Chondrocyte (in vitro differentiated cells): Measurements from ENCODE around the gene STK16. TPM values are rescaled to one million over a fixed set of nuclear protein-coding genes. Genes with fewer than 3 reads are reported as not detected.

ENCODE experiments used
- DNase-seq: peaks from one replicate; pipeline ENCODE4 v3.0.0; 2021; ENCODE audit warnings: mixed read lengths, low spot score
- H3K27ac Mint-ChIP-seq: one replicate; pipeline ENCODE4 v1.8.0; 2021; ENCODE audit warnings: mild to moderate bottlenecking, moderate library complexity, mixed read lengths; ENCODE audit not compliant: unreplicated experiment
- H3K27me3 Mint-ChIP-seq: 2 replicates; pipeline ENCODE4 v1.8.0; 2021; ENCODE audit warnings: low read depth, mixed read lengths
- H3K36me3 Mint-ChIP-seq: 2 replicates; pipeline ENCODE4 v1.8.0; 2021; ENCODE audit warnings: low read depth, mixed read lengths
- H3K4me1 Mint-ChIP-seq: 2 replicates; pipeline ENCODE4 v1.8.0; 2021; ENCODE audit warnings: low read depth, mild to moderate bottlenecking, mixed read lengths
- H3K4me3 Mint-ChIP-seq: one replicate; pipeline ENCODE4 v1.8.0; 2021; ENCODE audit warnings: mild to moderate bottlenecking, moderate library complexity, mixed read lengths; ENCODE audit not compliant: unreplicated experiment
- H3K9me3 Mint-ChIP-seq: 2 replicates; pipeline ENCODE4 v1.8.0; 2021; ENCODE audit warnings: low read depth, mixed read lengths
- total RNA-seq: library from RNA; stranded (reverse); gene quantifications from 3 replicates; pipeline ENCODE4 v1.2.1, GENCODE V29; 2021
- TF ChIP-seq, protein P1 (sequence below): fragments of 200-600 bp; sonication (generic); IDR thresholded peaks from 2 replicates; pipeline ENCODE4 v1.5.0; 2021; ENCODE audit warnings: antibody characterized with exemption, mild to moderate bottlenecking, moderate library complexity

Gene STK16
- total RNA-seq, 1 donor from 2014 or later = 24.4 TPM

DNA sequence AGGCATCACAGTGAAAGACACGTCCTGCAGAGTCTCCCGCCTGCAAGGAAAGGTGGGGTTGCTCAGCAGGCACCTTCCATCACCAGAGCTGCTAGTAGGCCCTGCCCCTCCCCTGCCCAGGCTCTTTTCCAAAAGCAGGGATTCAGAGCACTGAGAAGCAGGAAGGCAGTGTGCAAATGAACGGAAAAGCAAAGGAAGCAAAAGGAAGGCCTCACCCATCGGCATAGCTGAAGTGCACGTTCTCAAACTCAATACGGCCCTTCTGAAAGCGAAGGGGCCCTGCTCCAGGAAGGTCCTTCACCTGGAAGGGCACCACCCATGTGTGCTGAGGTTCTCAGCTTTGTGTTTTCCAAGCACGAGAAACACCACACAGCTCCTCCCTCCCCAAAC lies 32.3 kb upstream of the STK16 start:
- H3K4me1 Mint-ChIP-seq = peaks cover 23% of the 10 kb centered on the region
- H3K36me3 Mint-ChIP-seq = peaks cover 17% of the 10 kb centered on the region
- H3K27me3 Mint-ChIP-seq = no peaks in the 10 kb centered on the region
- no peak overlapping the region for H3K27ac Mint-ChIP-seq
- TF ChIP-seq, protein P1, sequence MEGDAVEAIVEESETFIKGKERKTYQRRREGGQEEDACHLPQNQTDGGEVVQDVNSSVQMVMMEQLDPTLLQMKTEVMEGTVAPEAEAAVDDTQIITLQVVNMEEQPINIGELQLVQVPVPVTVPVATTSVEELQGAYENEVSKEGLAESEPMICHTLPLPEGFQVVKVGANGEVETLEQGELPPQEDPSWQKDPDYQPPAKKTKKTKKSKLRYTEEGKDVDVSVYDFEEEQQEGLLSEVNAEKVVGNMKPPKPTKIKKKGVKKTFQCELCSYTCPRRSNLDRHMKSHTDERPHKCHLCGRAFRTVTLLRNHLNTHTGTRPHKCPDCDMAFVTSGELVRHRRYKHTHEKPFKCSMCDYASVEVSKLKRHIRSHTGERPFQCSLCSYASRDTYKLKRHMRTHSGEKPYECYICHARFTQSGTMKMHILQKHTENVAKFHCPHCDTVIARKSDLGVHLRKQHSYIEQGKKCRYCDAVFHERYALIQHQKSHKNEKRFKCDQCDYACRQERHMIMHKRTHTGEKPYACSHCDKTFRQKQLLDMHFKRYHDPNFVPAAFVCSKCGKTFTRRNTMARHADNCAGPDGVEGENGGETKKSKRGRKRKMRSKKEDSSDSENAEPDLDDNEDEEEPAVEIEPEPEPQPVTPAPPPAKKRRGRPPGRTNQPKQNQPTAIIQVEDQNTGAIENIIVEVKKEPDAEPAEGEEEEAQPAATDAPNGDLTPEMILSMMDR = no peak
- H3K4me3 Mint-ChIP-seq = no peak overlapping the region
- DNase-seq = no peak
- H3K9me3 Mint-ChIP-seq = no peaks in the 10 kb centered on the region

DNA sequence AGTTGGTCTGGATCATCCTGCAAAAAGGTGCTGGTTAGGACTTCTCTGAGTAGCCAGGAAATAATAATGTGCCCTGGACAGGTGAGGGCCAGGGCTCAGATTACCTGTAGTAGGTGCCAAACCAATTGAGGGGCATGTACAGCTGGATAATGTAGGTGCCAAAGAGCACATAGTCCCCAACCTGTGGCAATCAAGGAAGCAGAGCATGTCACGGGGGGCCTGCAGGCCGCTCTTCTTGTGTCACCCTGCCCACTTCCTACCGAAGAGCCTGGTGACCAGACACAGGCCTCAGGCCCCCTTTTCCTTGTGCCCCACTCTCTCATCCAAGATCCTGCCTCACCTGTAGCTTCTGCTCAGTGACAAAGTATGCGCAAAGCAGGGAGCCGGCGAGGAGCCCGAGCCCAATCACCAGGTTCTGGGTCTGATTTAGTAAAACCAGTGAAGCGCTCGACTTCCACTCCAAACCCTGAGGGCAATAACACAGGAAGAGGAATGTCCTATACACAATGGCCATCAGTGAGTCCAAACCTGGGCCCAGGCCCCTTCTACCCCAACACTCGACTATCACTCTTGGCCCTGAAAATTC lies 31.7 kb upstream of the STK16 start:
- no peaks in the 10 kb centered on the region for H3K27me3 Mint-ChIP-seq
- H3K9me3 Mint-ChIP-seq = no peaks in the 10 kb centered on the region
- H3K36me3 Mint-ChIP-seq = peaks cover 17% of the 10 kb centered on the region
- TF ChIP-seq, protein P1 = no peak
- H3K4me3 Mint-ChIP-seq = no peak overlapping the region
- DNase-seq = no peak
- peaks cover 18% of the 10 kb centered on the region for H3K4me1 Mint-ChIP-seq
- no peak overlapping the region for H3K27ac Mint-ChIP-seq

DNA sequence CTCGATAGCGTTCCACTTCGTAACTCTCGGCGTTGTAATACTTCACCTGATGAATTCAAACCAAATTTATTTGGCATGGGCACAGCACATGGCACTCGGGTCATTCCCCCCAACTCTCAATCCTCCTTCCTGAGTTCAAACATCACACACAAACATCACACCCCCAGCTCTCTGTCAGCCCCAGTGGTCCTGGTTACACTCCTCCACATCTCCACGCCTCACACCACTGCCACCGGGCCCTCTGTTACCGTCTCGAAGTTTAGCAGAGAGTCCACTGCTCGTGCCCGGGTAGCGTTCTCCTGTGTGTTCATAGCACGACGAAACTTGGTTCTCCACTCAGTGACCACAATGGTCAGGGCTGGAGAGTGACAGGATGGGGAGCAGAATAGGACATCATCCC lies 31.1 kb upstream of the STK16 start:
- TF ChIP-seq, protein P1 = no peak
- H3K36me3 Mint-ChIP-seq = peaks cover 17% of the 10 kb centered on the region
- H3K27ac Mint-ChIP-seq = no peak overlapping the region
- no peaks in the 10 kb centered on the region for H3K27me3 Mint-ChIP-seq
- peaks cover 17% of the 10 kb centered on the region for H3K4me1 Mint-ChIP-seq
- H3K9me3 Mint-ChIP-seq = no peaks in the 10 kb centered on the region
- no peak for DNase-seq
- H3K4me3 Mint-ChIP-seq = no peak overlapping the region

DNA sequence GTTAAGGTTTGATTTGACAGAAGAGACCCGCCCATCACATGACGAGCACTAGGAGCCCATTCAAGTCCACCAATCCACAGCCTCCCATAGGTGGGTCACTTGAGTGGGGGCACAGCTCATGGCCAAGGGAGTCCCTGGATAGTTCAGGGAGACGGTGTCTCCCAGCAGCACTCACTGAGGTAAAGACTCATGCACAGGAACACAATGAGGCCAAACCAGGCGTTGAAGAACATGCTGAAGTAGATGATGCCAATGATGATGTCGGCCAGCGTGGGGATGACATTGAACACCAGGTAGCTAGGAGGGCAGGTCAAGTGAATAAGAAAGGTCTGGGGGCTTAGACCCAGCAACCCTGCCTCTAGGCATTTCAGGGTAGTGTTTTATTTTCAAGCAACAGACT lies 30.5 kb upstream of the STK16 start:
- no peak overlapping the region for H3K27ac Mint-ChIP-seq
- no peak overlapping the region for H3K4me3 Mint-ChIP-seq
- no peaks in the 10 kb centered on the region for H3K9me3 Mint-ChIP-seq
- H3K27me3 Mint-ChIP-seq = no peaks in the 10 kb centered on the region
- no peak for DNase-seq
- TF ChIP-seq, protein P1 = no peak
- H3K36me3 Mint-ChIP-seq = peaks cover 15% of the 10 kb centered on the region
- peaks cover 23% of the 10 kb centered on the region for H3K4me1 Mint-ChIP-seq

DNA sequence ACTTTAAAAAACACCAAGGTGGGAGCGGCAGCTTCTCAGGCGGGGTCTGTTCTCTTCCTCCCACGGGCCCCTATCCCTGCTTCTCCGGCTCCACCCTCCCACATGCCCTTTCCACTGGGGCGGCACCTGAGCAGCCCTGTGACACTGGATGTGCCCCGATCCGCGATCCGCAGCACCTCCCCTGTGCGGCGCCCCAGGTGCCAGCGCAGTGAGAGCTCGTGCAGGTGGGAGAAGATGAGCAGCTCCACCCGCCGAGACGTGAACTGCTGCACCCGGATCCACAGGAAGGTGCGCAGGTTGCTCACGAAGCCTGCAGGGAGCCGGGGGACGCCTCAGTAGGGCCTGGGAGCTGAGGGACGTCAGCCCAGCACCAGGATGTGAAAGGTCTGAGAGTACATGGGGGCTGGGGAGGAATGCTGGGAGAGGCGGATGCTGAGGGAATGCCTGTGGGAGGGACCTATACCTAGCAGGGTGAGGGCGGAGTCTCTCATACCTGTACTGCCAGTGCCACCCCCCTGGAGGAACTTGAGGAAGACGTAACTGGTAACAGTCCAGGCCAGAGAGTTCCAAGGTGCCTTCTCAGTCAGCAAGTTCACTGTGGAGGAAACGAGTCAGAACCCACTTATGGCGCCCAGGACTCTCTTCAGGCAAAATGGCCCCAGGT lies 29.3 kb upstream of the STK16 start:
- Mint-ChIP-seq H3K27me3 (no peaks in the 10 kb centered on the region), H3K9me3 (no peaks in the 10 kb centered on the region), H3K36me3 (peaks cover 12% of the 10 kb centered on the region), H3K4me1 (peaks cover 28% of the 10 kb centered on the region), H3K27ac (no peak overlapping the region), H3K4me3 (no peak overlapping the region)
- TF ChIP-seq, protein P1 = no peak
- no peak for DNase-seq
